RCC 7860 (cell line): ENCODE results near the gene ZDHHC24.
"Not testable (repeated sequence)": the region's sequence is repeated elsewhere in the genome, so short reads cannot be mapped to it uniquely, and the experiment has no call there.

Experiments
- DNase-seq: peaks from one replicate; pipeline ENCODE4 v3.0.0-alpha.2; 2015; ENCODE audit warnings: low spot score
- FAIRE-seq: peaks from 2 replicates; lab custom pipeline; 2012; peaks lifted over from hg19 to GRCh38; lab: Jason Lieb, UNC

ZDHHC24 gene, protein sequence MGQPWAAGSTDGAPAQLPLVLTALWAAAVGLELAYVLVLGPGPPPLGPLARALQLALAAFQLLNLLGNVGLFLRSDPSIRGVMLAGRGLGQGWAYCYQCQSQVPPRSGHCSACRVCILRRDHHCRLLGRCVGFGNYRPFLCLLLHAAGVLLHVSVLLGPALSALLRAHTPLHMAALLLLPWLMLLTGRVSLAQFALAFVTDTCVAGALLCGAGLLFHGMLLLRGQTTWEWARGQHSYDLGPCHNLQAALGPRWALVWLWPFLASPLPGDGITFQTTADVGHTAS

DNA sequence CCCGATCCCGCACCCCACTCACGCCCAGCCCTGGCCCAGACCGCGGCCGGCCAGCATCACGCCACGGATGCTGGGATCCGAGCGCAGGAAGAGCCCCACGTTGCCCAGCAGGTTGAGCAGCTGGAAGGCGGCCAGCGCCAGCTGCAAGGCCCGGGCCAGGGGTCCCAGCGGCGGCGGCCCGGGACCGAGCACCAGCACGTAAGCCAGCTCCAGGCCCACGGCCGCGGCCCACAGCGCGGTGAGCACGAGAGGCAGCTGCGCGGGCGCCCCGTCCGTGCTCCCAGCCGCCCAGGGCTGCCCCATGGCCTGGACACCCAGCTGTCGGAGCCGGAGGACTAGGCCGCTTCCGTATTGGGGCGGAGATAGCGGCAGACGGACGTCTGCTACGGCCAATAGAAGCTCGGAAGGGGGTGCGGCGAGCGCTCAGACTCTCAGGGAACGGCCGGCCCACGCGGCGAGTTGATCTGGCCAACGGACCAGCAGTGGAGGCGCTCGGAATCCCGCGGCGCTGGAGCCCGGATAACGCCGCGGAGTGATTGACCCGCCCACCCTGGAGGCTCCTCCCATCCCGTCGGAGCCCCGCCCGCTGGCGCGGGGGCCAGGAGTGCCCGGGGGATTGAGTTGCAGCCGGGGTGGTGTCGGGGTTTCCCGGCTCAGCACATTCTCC, at the start of gene ZDHHC24:
Gene ZDHHC24, minus strand, starts transcription at position 348 of the 667 bp plus-strand sequence. Its CDS starts 45 bp downstream, at position 303.
- DNase-seq (peak; percentile 92), FAIRE-seq (peak; percentile 80)

- DNase-seq (no peak), FAIRE-seq (no peak)
Measured at GRCh38 chr11:66595245-66595904, 49.5 kb upstream of the ZDHHC24 start.

DNA sequence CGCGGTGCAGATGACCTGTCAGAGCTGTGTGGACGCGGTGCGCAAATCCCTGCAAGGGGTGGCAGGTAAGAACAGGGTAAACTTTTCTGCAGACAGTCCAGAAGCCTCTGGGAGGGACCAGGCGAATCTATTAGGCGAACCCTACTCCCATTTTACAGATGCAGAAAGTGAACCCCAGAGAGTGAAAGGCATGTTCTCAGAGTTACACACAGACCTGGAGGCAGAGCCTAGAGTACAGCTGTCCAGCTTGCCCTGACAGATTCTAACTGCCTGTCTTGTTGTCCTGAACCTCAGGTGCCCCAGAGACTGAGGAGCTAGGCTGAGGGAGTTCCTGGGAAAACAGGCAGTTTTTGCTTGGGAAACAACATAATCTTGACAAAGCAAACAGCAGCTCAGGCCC, 47.8 kb upstream of the ZDHHC24 start:
- no peak for DNase-seq
- no peak for FAIRE-seq

DNA sequence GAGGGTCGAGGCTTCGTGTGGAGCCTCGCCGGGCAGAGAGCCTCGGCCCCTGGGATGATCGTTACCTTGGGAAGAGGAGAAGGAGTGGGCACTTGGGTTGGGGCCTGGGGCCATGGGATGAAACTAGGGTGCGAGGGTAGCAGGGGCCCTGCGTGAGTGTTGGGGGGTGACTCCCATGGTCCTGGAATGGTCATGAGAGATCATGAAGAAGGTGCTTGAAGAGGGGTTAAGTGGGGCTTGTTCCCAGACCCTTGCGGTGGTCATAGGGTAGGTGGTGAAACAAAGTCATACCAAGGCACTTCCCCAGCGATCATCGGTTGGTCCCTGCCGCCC, 47.4 kb upstream of the ZDHHC24 start:
- DNase-seq: no peak
- no peak for FAIRE-seq

DNA sequence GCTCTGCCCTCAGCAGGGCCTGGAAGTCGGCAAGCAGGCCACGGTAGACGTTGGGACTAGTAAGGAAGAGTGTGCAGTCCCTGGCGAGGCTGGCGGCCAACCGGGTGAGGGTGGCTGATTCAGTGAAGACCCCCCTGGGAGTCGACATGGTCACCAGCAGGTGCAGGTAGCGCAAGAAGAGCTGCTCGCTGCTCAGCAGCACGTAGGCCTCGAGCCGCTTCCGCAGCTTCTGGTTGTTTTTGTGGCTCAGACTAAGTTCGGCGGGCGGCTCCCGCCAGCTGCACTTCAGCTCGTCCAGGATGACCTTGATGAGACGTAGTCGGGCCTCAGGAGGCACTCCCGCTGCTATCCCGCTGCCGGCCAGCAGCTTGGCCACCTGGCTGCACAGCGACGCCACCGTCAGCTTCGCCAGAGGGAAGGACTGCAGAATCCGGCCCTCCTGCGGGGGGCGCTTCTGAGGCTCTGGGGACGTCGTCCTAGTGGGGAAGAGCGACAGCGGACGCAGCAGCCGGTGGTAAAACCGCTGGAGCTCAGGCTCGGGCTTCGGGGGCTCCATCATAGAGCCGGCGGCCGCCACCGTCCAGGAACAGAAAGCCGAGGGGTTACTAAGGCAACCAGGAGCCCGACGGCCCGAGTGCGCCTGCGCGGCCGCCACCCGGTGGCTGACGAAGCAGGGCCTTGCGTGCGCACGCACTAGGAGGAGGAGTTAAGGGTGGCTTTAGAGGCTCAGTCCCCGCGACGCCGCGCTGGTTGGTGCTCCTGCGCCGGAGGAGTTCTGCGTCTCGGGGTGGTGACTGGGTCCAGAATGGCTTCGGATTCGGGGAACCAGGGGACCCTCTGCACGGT, 46.8 kb upstream of the ZDHHC24 start, which contains the start of the genes CCDC87 and CCS:
Gene CCDC87, minus strand, starts transcription at position 607 of the 846 bp plus-strand sequence. Its CDS starts 48 bp downstream, at position 559.
Gene CCS, plus strand, starts transcription at position 729 of the 846 bp plus-strand sequence. Its CDS starts 77 bp downstream, at position 806.
- FAIRE-seq (no peak), DNase-seq (peak; percentile 81)

GRCh38 chr11:66591175-66591574, 45.3 kb upstream of the ZDHHC24 start:
- no peak for FAIRE-seq

GRCh38 chr11:66589996-66590675, 44.3 kb upstream of the ZDHHC24 start:
- FAIRE-seq (no peak), DNase-seq (no peak)

More at GRCh38 chr11:66591175-66591574, 45.3 kb upstream of the ZDHHC24 start:
- DNase-seq: no peak

- not testable (repeated sequence) for DNase-seq, FAIRE-seq
Measured at GRCh38 chr11:66589315-66589714, 43.5 kb upstream of the ZDHHC24 start.

- DNase-seq: no peak
- no peak for FAIRE-seq
Measured at GRCh38 chr11:66586136-66586535, 40.3 kb upstream of the ZDHHC24 start.

DNA sequence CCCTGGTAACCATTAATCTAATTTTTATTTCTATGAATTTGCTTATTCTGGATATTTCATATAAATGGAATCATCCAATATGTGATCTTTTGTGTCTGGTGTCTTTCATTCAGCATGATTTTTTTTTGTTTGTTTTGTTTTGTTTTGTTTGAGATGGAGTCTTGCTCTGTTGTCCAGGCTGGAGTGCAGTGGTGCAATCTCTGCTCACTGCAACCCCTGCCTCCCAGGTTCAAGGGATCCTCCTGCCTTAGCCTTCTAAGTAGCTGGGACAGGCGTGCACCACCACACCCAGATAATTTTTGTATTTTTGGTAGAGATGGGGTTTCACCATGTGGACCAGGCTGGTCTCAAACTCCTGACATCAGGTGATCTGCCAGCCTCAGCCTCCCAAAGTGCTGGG, 39.6 kb upstream of the ZDHHC24 start:
- DNase-seq, FAIRE-seq: not testable (repeated sequence)

DNA sequence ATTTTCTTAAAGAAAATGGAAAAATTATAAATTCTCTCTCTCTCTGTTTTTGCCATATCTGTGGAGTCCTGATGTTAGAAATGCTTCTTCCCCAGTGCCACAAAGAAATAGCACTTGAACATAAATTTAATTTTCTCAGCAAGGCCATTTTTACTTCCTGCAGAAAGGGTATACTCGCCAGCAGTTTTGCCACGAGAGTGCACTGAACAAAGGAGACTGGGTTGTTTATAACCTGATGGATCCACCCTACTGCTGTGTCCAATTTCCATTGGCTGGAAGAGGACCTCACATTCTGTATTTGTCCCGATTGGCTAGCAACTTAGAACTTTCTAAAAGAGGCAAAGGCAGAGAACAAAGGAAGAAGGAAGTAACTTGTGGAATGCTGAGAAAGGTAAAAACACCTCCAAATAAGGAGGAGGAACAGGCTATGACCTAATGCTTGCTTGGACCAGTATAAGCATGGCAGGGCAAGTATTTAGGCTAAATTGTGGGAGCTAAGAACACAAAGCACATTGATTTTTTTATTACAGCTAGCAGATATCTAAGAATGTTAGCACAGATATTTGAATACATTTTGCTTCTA, 36.8 kb upstream of the ZDHHC24 start:
- not testable (repeated sequence) for FAIRE-seq, DNase-seq

GRCh38 chr11:66581261-66581660, 35.4 kb upstream of the ZDHHC24 start:
- no peak for FAIRE-seq

DNA sequence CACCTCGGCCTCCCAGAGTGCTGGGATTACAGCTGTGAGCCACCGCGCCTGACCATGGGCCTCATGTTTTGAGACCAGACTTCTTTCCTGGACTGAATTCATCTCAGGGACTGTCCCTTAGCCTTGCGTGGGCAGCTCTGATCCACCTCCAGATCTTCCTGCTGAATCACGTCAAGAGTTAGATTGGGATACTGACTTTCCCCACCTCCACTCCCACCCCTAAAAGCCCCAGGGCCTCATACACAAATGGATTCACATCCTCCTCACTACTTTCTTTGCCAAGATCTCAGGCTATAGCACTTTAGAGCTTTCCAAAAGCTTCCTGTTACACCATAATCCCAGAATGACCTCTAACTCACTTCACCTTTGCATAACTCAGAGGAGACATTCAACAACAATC, 35.0 kb upstream of the ZDHHC24 start:
- no peak for FAIRE-seq
- no peak for DNase-seq

More at GRCh38 chr11:66581261-66581660, 35.4 kb upstream of the ZDHHC24 start:
- DNase-seq: no peak

- no peak for FAIRE-seq
- peak; percentile 13 for DNase-seq
Measured at GRCh38 chr11:66579017-66579606, 33.3 kb upstream of the ZDHHC24 start.

GRCh38 chr11:66570850-66571180, 25.0 kb upstream of the ZDHHC24 start:
- DNase-seq (no peak), FAIRE-seq (no peak)

GRCh38 chr11:66570079-66570849, 24.4 kb upstream of the ZDHHC24 start:
- DNase-seq: no peak

DNA sequence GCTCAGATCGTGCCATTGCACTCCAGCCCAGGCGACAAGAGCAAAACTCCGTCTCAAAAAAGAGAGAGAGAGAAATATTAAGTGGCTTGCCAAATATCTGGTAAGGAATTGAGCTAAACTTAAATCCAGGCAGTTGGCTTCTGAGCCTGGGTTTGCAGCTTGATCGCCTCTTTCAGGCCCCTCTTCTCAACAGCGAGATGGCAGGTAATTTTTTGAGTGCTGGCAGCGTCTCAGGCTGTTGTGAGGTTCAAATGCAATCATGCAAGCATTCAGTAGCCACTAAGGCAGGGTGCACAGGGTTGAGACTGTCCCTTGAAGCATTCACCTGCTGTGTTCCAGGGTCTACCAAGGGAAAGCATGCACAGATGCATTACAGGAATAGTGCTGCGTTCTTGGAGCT, 23.2 kb upstream of the ZDHHC24 start:
- FAIRE-seq (no peak), DNase-seq (no peak)

More at GRCh38 chr11:66570079-66570849, 24.4 kb upstream of the ZDHHC24 start:
- no peak for FAIRE-seq

DNA sequence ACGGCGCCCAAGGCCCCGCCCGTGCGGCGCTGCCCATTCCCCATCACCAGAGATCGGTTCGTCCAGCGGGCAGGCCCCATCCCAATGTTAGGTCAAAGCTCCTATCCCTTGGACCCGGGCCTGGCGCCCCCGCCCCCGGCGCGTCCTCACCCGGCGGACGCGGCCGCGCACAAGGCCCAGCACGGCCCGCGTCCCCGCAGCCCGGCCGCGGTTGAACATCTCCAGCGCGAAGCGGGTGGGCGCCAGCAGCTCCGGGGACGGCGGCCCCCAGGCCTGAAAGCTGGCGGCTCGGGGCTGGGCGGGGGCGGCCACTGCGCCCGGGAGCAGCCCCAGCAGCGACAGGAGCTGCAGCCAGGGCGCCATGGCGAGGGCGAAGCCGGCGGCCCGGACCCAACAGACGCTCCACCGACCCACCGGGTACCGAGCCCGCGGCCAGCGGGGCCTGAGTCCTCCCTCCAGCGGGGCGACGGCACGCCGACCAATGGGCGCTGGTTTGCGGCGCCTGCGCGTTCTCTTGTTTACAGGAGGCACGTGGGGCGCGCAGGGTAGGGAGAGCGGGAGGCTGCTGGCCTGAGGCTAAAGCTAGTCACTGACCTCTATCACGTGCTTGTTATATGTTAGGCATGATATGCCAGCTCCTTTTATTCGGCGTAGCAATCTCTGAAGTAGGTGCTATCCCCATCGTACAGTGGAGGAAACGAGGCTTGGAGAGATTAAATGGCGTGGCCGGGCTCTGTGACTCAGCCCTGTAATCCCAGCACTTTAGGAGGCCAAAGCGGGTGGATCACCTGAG, 22.5 kb upstream of the ZDHHC24 start, which contains the start of gene CTSF:
Gene CTSF, minus strand, starts transcription at position 483 of the 793 bp plus-strand sequence. Its CDS starts 120 bp downstream, at position 363.
- DNase-seq (no peak), FAIRE-seq (no peak)
